GM18511 (cell line): ENCODE data around the gene NPC1.
A peak's percentile ranks its signal among the peaks of the same experiment; 100 is the strongest.
"Not testable (repeated sequence)": the region's sequence is repeated elsewhere in the genome, so short reads cannot be mapped to it uniquely, and the experiment has no call there.

Experiments
- ATAC-seq: cut with Tn5 transposase; IDR thresholded peaks from one replicate; pipeline ENCODE4 v1.9.1; 2021; ENCODE audit warnings: mild to moderate bottlenecking, moderate library complexity; ENCODE audit not compliant: unreplicated experiment

The NPC1 gene

GRCh38 chr18:23526501-23527063 is 59.7 kb downstream of the NPC1 start:
- no peak for ATAC-seq

GRCh38 chr18:23524213-23524707 is 62.0 kb downstream of the NPC1 start:
- ATAC-seq: no peak

- ATAC-seq: peak; percentile 69
These were observed 62.7 kb downstream of the NPC1 start for GRCh38 chr18:23523429-23524212.

GRCh38 chr18:23521907-23522306 is 64.4 kb downstream of the NPC1 start:
- no peak for ATAC-seq

GRCh38 chr18:23521271-23521670 is 65.0 kb downstream of the NPC1 start:
- no peak for ATAC-seq

GRCh38 chr18:23519734-23520133 is 66.6 kb downstream of the NPC1 start:
- no peak for ATAC-seq

- peak; percentile 91 for ATAC-seq
These were observed 70.3 kb downstream of the NPC1 start for GRCh38 chr18:23515911-23516546.

GRCh38 chr18:23512641-23513040 is 73.7 kb downstream of the NPC1 start:
- ATAC-seq: no peak

GRCh38 chr18:23512216-23512615 is 74.1 kb downstream of the NPC1 start:
- ATAC-seq: not testable (repeated sequence)

- ATAC-seq: not testable (repeated sequence)
These were observed 75.4 kb downstream of the NPC1 start for GRCh38 chr18:23510923-23511322.

- ATAC-seq: no peak
These were observed 79.9 kb downstream of the NPC1 start for GRCh38 chr18:23506393-23506792.

GRCh38 chr18:23504720-23505119 is 81.6 kb downstream of the NPC1 start:
- ATAC-seq: peak; percentile 62

GRCh38 chr18:23503963-23504344 is 82.4 kb downstream of the NPC1 start:
- no peak for ATAC-seq

GRCh38 chr18:23503038-23503962 is 83.0 kb downstream of the NPC1 start, which contains the start of gene RMC1:
TSS of gene RMC1 (plus strand) at chr18:23503511. CDS start at chr18:23503619, 108 bp downstream.
- ATAC-seq: peak; percentile 77

- no peak for ATAC-seq
These were observed 83.7 kb downstream of the NPC1 start for GRCh38 chr18:23502516-23503037.

- no peak for ATAC-seq
These were observed 84.7 kb downstream of the NPC1 start for GRCh38 chr18:23501626-23502025.

GRCh38 chr18:23499291-23499781 is 87.0 kb downstream of the NPC1 start:
- ATAC-seq: no peak

GRCh38 chr18:23498877-23499276 is 87.4 kb downstream of the NPC1 start:
- peak; percentile 36 for ATAC-seq

- no peak for ATAC-seq
These were observed 88.2 kb downstream of the NPC1 start for GRCh38 chr18:23498117-23498516.

GRCh38 chr18:23495723-23496440 is 90.4 kb downstream of the NPC1 start:
- ATAC-seq: no peak
